ENCODE data around the gene CCDC81.

Gene CCDC81

GRCh38 chr11:86370922-86371594 is 3.6 kb upstream of the CCDC81 start:
- ChIA-PET CTCF (interaction anchor here (1.0 to 14.5 kb wide), 3 partner anchors 11 to 43 kb away, joined by 3 to 247 read pairs (median 48); no protein-coding TSS in a partner anchor), POLR2A (no interaction called here)
- TF ChIP-seq, protein P1, sequence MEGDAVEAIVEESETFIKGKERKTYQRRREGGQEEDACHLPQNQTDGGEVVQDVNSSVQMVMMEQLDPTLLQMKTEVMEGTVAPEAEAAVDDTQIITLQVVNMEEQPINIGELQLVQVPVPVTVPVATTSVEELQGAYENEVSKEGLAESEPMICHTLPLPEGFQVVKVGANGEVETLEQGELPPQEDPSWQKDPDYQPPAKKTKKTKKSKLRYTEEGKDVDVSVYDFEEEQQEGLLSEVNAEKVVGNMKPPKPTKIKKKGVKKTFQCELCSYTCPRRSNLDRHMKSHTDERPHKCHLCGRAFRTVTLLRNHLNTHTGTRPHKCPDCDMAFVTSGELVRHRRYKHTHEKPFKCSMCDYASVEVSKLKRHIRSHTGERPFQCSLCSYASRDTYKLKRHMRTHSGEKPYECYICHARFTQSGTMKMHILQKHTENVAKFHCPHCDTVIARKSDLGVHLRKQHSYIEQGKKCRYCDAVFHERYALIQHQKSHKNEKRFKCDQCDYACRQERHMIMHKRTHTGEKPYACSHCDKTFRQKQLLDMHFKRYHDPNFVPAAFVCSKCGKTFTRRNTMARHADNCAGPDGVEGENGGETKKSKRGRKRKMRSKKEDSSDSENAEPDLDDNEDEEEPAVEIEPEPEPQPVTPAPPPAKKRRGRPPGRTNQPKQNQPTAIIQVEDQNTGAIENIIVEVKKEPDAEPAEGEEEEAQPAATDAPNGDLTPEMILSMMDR (IDR thresholded peaks at IDR 0.05; ENCODE audit: insufficient read depth, low read length, missing control alignments) = no peak
- DNase-seq (ENCODE audit: low read depth, low spot score) = peak; percentile 7
- H3K4me3 ChIP-seq (ENCODE audit: low read depth, low read length) = no peak overlapping the region

DNA sequence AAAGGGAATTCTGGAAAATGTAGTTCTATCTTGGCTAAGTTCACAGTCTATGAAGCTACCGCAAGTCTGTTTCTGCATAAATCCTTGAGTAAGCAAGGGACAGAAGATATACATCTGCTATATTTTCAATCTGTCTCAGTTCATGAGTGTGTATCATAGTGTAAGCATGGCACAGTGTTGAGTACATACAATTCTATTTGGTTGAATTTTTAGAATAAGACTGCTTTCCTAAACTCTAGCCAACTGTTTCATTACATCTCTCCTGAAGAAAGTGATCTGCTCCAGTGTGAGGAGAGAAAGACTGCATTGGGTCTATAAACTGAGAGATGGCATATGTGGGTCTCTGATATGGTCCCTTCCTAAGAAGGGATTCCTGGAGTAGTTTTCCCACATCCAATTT is 2.6 kb upstream of the CCDC81 start:
- no peak for DNase-seq (ENCODE audit: low read depth, low spot score)
- TF ChIP-seq, protein P1 (IDR thresholded peaks at IDR 0.05; ENCODE audit: insufficient read depth, low read length, missing control alignments) = no peak
- ChIA-PET CTCF (interaction anchor here (1.0 to 4.6 kb wide), 2 partner anchors 12 to 22 kb away, joined by 3 to 48 read pairs; no protein-coding TSS in a partner anchor), POLR2A (no interaction called here)
- no peak overlapping the region for H3K4me3 ChIP-seq (ENCODE audit: low read depth, low read length)

DNA sequence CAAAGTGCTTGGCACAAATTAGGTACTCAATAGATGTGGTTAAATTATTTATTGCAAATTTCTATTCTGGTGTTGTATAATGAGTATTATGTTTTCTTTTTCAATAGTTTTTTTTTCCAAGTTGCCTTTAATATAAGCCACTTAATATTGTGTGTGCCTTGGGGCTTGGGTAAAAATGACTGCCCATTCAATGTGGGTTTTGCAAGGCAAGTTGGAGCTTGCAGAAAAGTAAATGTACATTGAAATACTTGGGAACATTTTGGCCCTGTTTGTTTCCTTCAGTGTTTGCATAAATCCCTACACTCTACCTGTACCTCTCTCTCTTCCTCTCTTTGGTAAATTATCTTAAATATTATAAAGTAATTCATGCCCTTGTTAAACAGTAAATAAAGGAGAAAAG is 2.1 kb upstream of the CCDC81 start:
- ChIA-PET POLR2A (no interaction called here), CTCF (interaction anchor here (1.0 to 1.2 kb wide), 2 partner anchors 13 to 15 kb away, joined by 3 read pairs; no protein-coding TSS in a partner anchor)
- DNase-seq (ENCODE audit: low read depth, low spot score) = no peak
- H3K4me3 ChIP-seq (ENCODE audit: low read depth, low read length) = no peak overlapping the region
- TF ChIP-seq, protein P1 (IDR thresholded peaks at IDR 0.05; ENCODE audit: insufficient read depth, low read length, missing control alignments) = no peak

GRCh38 chr11:86374069-86374468 is 618 bp upstream of the CCDC81 start:
- POLR2A ChIA-PET = no interaction called here
- no peak for DNase-seq (ENCODE audit: low read depth, low spot score)
- TF ChIP-seq, protein P1 (IDR thresholded peaks at IDR 0.05; ENCODE audit: insufficient read depth, low read length, missing control alignments) = no peak
- CTCF ChIA-PET = interaction anchor here (0.8 to 3.2 kb wide), 3 partner anchors 9 to 16 kb away, joined by 3 to 20 read pairs (median 4); no protein-coding TSS in a partner anchor
- H3K4me3 ChIP-seq (ENCODE audit: low read depth, low read length) = no peak overlapping the region

DNA sequence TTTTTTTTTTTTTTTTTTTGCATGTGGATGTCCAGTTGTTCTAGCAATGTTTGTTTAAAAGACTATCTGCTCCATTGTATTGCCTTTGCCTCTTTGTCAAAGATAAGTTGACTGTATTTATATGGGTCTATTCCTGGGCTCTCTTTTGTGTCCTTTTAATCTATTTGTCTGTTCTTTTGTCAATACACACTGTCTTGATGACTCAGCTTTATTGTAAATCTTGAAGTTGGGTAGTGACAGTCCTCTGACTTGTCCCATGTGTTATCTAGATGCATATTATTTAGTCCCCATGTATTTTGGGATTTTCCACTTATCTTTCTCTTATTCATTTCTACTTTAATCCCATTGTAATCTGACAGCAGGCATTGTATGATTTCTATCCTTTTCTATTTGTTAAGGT is 3.3 kb downstream of the CCDC81 start:
- CTCF ChIA-PET = interaction anchor here (1.6 kb wide), 1 partner anchor 18 kb away, joined by 10 read pairs; no protein-coding TSS in a partner anchor
- TF ChIP-seq, protein P1 (IDR thresholded peaks at IDR 0.05; ENCODE audit: insufficient read depth, low read length, missing control alignments) = no peak
- no peak for DNase-seq (ENCODE audit: low read depth, low spot score)
- POLR2A ChIA-PET = no interaction called here
- no peak overlapping the region for H3K4me3 ChIP-seq (ENCODE audit: low read depth, low read length)

DNA sequence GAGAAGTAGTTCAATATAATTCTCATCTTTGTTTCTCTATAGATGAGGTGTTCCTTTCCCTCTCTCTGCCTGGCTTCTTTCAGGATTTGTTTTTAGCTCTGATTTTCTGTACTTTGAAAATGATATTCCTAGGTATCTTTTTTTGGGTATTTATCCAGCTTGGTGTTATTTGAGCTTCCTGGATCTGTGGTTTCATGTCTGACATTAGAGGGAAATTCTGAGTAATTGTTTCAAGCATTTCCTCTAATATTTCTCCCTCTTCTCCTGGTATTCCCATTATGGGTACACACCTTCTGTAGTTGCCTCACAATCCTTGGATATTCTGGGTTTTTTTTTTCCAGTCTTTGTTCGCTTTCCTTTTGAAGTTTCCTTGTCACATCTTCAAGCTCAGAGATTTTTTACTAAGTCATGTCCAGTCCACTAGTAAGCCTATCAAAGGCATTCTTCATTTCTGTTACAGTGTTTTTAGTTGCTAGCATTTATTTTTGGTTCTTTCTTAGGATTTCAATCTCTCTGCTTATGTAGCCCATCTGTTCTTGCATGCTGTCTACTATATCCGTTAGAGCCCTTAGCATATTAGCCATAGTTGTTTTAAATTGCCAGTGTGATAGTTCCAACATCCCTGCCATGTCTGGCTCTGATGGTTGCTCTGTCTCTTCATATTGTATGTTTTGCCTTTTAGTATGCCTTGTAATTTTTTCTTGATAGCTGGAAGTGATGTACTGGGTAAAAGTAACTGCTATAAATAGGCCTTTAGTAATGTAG is 5.8 kb downstream of the CCDC81 start:
- TF ChIP-seq, protein P1 (IDR thresholded peaks at IDR 0.05; ENCODE audit: insufficient read depth, low read length, missing control alignments) = no peak
- ChIA-PET POLR2A (no interaction called here), CTCF (interaction anchor here (0.6 to 1.3 kb wide), 4 partner anchors 12 to 296 kb away, joined by 3 to 5 read pairs (median 4); no protein-coding TSS in a partner anchor)
- H3K4me3 ChIP-seq (ENCODE audit: low read depth, low read length) = no peak overlapping the region
- no peak for DNase-seq (ENCODE audit: low read depth, low spot score)

Data from AG04449 (cell line).